ENCODE measurements around the gene ZNF511.
A peak's percentile ranks its signal among the peaks of the same experiment; 100 is the strongest.
"Not testable (repeated sequence)": the region's sequence is repeated elsewhere in the genome, so short reads cannot be mapped to it uniquely, and the experiment has no call there.

ZNF511 gene

DNA sequence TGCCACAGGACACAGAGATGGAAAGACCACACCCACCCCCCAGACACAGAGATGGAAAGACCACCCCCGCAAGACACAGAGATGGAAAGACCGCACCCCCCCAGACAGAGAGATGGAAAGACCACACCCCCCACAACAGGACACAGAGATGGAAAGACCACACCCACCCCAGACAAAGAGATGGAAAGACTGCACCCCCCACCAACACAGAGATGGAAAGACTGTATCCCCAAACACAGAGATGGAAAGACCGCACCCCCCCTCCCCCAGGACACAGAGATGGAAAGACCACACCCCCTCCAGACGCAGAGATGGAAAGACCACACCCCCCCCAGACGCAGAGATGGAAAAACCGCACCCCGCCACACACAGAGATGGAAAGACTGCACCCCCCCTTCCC, 8.0 kb downstream of the ZNF511 start:
- no peak for DNase-seq

DNA sequence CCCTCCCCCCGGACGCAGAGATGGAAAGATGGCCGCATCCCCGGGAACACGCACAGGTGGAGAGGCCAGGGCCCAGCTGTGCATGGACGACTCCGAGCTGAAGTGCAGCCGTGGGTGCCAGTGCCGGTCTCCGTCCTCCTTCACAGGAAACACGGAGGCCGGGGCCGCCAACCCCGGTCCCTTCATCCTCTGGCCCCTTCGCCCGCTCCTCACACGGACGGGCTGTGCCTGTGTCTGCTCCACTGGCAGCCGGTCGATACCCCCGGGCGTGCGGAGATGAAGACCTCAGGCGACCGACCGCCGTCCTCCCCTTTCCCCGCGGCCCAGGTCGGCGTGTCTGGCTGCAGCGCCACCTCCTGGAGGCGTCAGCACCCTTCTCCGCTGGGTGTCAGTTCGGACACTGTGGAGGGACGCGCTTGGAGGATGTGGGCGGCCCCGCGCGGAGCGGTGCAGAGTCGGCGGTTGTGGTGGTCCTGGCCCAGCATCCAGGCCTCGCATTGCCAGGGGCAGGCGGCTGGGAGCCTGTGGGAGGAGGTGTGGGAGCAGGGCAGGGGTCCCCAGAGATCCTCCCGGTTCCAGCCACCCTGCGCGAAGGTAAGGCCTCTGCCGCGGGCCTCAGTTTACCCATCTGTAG, 9.9 kb downstream of the ZNF511 start:
- peak; percentile 68 to 74 for DNase-seq

DNA sequence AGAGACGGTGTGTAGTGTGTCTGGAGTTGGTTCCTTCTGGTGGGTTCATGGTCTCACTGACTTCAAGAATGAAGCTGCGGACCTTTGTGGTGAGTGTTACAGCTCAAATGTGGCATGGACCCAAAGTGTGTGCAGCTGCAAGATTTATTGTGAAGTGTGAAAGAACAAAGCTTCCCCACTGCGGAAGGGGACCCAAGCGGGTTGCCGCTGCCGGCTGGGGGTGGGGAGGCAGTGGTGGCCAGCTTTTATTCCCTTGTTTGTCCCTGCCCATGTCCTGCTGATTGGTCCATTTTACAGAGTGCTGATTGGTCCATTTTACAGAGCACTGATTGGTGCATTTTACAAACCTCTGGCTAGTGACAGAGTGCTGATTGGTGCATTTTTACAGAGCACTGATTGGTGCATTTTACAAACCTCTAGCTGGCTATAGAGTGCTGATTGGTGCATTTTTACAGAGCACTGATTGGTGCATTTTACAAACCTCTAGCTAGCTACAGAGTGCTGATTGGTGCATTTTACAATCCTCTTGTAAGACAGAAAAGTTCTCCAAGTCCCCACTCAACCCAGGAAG, 12.2 kb downstream of the ZNF511 start:
- not testable (repeated sequence) for DNase-seq

DNA sequence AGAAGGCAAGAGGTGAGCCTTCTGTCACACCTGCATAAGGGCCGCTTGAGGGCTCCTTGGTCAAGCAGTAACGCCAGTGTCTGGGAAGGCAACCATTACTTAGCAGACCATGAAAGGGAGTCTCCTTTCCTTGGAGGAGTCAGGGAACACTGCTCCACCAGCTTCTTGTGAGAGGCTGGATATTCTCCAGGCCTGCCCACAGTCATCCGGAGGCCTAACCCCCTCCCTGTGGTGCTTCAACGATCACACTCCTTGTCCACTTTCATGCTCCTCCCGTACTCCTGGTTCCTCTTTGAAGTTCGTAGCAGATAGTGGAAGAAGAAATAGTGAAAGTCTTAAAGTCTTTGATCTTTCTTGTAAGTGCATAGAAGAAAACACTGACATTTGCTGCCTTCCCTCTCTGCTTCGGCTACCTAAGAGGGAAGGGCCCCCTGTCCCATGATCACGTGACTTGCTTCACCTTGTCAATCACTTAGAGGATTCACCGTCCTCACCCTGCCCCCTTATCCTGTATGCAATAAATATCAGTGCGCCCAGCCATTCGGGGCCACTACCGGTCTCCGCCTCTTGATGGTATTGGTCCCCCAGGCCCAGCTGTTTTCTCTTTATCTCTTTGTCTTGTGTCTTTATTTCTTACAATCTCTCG, 13.5 kb downstream of the ZNF511 start:
- not testable (repeated sequence) for DNase-seq

DNA sequence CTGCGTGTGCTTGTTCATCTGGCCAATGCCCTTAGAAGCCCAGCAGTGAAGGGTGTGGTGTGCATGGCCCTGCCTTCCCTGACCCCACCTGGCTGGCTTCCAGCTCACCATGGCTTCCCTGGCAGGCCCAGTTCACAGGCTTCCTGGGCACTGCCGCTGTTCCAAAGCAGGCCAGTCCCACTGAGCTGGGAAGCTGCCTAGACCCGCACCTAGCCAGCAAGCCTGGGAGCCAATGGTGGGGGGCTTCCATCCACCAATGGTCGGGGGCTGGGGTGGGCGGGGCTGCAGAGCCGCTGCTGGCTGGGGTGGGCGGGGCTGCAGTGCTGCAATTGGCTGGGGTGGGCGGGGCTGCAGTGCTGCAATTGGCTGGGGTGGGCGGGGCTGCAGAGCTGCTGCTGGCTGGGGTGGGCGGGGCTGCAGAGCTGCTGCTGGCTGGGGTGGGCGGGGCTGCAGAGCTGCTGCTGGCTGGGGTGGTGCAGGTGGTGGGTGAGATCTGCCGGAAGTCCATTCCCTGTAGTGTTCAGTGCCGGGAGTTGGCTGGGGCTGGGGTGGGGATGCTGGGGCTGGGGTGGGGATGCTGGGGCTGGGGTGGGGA, 15.6 kb downstream of the ZNF511 start:
- DNase-seq, result peak in 1 of 2 experiments; percentile 32

DNA sequence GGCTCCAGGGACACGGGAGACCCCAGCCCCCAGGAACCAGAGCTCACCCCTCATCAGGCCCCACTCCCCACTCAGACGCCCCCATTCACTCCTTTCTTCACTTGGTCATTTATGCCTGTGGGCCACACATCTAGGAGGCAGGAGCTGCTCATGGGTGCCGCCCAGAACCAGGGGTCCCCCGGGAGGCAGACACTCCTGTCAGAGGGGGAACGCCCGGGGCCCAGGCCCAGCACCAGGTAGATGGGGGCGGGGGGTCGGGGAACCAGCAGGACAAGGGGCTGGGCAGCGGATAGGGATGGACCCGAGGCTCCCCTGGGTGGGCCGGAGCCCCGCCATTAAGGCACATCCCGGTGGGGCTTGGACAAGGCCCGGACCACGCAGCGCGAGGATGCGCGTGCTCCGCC, 16.1 kb downstream of the ZNF511 start:
- DNase-seq, result no peak

DNA sequence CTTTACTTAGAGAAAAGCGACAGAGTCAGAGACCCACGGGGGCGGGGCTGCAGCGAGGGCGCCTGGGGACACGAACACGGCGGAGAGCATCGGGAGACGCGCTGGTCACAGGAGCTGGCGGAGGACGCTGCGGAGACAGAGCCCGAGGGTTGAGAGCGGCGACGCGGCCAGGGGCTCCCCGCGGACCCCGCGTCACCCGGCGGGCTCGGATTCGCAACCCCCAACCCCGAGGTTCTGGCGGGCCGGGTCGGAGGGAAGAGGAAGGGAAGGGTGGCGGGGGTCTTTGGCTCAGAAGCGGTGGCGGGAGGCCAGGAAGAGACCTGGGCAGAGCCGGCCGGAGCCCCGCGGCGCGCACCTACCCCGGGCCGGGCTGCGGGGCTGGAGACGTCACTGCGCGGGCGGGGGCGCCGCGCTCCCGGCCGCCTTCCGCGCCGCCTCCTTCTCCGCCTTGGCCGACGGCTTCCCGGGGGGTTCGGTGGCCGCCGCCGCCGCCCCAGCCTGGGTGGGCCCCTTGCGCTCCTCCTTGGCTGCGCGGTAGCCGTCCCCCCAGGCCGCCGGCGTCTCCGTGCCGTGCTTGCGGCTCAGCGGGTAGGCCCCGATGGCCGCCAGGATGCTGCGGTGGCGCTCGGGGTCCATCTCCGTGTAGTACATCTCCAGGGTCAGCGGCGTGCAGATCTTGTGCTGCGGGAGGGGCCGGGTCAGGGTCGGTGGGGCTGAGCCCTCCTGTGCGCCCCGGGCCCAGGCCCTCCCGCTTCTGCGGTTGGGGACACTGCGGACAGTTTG, 16.9 kb downstream of the ZNF511 start:
- DNase-seq, result no peak

DNA sequence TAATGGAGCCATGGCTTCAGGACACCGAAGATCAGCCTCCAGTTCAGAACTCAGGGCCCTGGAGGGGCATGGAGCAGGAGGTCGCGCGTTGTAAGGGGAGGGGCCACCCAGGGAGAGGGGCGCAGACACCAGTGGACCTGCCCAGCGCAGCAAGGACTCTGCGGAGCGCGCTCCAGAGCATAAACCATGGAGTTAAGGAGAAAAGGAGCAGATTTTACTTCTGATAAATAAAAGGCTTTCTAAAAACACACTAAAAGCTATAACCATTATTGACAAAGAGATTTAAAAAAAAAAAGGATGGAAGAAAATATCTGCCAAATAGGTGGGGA, 17.5 kb downstream of the ZNF511 start:
- no peak for DNase-seq

DNA sequence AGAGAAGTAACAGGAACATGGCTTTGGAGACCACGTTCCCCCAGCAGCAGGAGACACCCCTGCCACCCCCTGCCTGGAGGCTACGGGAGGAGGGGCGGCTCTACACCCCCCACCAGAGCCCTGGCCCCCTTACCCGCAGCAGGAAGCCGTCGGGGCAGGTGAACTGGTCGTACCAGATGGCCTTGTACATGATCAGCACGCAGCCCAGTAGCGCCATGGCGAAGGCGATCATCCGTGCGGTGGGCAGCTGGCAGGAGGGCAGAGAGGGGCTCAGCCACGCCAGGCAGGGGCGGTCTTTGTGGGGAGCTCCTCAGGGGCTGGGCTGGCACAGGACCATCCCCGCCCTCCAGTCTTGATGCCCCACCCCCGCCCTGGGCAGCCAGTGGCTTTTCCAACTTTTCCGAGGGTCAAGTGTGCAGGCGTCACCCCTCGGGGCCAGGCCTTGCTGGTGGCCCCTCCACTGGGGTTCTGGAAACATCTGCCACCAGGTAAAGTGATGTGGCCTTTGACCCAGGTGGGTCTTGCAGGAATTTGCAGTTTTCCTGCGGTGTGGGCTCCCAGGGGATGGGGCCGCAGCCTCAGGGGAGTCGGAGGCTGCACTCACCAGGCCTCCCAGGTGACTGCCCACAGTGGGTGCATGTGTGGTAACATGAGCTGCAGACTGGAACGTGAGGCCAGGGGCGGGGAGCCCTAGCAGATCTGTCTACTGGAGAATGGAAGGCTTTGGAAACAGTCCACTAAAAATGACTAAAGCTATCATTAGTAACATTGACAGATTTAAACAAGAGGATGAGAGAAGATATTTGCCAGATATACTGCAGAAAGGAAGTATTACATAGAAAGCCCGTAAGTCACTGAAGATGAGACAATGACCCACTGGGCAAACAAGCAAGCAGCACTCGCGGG, 18.3 kb downstream of the ZNF511 start:
- DNase-seq, result no peak

DNA sequence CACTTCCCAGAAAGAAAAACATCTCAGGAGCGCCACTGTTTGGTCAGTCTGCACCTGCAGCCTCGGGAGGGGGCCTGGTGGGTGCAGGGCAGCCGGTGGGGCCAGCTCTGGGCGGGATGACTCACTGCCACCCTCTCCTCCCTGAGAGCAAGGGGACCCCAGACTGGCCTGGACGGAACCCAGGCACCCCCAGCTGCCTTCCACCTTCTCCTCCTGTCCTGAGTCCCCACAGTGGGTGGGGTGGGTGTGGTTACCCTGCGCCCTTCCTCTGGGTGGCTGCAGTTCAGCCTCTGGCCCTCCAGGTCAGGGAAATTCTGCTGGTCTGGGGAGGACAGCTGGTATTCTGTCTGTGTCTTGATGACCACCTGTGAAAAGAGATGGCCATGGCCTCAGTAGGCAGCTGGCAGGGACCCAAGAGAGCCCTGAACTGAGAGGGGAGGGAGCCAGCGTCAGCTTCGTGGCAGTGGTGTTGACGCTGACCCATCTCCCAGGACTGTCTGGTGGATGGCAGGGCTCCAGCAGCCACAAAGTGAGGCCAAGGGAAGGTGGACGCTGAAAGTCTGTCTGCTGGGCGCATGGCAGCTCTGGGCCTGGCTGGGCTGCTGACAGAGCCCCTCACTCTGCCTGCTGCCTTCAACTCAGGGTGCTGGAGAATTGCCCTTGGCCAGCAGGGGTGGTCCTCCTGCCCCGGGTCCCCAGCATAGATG, 19.1 kb downstream of the ZNF511 start:
- no peak for DNase-seq

DNA sequence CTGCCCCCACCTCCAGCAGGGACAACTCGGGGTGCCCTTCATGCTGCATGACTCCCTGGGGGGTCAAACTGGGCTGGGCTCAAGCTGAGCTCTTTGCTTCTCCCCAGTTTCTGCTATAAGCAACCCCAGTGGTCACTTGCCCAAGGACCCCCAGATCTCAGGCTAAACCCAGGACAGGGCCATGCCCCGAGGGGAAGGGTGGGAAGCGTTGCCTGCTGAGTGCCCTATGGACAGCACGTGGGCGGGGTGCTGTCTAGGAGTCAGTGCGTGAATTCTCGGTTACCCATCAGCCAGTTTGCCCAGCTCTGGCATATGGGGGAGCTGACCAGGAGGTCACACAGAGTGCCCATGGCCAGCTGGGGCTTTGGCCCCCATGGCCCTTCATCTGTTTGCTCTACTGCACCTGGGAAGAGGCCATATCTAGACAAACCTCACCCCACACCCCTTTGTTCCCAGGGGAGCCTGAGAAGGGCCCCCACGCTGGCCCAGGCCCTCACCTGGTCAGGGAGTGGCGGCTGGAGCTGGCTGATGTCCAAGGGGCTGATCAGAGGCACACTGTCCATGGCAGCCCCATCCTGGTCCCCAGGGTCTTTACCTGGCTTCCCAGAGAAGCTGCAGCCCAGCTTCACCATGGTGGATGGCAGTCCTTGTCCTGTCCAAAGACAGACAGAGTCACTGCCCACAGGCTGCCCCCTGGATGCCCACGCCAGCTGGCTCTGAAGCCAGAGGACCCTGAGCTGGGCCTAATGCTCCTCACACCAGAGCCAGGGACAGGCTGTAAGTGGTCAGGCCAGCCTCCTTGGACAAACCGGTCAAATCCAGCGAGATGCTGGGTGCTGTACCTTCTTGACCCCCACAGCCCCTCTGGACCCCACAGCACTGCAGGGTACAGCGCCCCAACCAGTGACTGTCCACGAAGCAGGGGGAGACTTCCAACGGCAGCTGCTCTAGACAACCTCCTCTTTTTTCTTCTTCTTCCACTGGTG, 19.9 kb downstream of the ZNF511 start:
- no peak for DNase-seq

DNA sequence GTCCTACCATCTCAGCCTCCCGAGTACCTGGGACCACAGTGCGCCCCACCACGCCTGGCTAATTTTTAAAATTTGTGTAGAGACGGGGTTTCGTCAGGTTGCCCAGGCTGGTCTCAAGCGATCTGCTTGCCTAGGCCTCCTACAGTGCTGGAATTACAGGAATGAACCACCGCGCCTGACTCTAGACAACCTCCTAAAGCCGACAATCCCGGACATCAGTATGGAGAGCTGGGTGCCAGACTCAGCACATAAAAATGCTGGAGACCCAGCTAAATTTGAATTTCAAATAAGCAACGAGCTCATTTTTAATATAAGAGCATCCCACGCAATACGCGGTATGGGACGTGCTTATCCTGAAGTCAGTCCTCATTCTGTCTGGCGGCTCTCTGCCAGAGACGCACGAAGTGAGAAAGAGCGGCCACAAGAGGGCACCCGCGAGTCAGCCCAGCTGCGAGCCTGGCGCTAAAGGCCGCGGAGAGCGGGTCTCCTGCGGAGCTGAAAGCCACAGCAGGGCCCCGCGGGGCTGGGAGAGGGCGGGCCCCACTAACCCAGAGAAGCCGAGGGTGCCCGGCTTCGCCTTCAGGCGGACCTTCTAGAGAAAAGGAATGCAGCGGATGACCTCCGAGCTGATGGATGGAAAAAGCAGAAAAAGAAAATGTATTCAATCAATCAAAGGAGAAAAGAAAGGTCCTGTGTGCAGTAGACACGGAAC, 20.9 kb downstream of the ZNF511 start:
- DNase-seq, result peak; percentile 90

DNA sequence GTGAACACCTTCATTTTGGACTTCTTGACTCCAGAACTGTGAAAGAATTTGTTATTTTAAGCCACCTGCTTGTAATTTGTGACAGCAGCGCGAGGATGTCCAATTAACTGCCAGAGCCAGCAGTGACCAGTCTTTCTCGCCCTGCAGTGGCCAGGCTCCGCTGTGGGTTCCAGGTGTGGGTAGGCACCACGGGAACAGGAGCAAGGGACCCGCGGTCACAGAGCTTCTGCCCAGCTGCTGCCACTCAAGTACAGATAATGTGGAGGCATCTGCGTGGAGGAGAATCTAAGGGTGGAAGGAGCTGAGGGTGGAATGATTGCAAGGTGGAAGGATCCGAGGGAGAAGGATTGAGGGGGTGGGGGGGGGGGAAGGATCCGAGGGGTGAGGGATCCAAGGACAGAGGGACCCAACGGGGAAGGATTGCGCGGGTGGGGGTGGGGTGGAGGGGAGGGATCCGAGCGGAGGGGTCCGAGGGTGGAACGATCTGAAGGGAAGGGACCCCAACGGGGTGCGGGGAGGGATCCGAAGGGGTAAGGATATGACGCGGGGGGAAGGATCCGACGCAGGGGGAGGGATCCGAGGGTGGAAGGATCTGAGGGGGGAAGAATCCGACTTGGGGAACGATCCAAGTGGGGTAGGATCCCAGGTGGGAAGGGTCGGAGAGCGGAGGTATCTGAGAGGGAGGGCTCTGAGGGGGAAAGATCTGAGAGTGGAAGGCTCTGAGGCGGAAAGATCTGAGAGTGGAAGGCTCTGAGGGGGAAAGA, 24.4 kb downstream of the ZNF511 start:
- no peak for DNase-seq

DNA sequence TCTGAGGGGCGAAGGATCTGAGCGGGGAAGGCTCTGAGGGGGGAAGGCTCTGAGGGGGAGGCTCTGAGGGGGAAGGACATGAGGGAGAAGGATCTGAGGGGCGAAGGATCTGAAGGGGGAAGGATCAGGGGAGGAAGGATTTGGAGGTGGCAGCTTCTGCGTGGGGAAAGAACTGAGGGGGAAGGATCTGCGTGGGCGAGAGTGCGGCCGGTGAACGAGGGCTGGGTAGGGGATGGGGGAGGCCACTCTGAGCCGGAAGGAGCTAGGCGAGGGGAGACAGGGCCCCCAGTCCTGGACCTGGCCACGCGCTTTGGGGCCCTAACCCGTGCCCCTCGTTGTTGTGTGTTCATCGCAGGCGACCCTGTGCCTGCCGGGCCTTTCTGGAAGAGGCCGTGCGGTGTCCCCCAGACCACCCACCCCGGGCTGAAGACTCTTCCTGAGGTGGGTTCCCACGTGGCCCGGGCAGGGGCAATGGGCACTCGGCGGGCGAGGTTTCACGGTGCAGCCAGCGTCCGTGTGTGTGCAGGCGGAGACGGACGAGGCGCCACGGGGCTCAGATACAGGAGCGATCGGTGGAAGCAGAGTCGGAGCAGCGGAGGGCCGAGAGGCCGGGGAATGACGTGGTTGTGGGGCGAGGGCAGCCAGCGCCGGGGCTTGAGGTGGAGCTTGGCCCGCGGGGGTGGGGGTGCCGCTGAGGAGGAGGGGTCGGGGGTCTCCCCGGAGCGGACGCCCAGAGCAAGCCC, 26.0 kb downstream of the ZNF511 start:
- DNase-seq, result no peak

DNA sequence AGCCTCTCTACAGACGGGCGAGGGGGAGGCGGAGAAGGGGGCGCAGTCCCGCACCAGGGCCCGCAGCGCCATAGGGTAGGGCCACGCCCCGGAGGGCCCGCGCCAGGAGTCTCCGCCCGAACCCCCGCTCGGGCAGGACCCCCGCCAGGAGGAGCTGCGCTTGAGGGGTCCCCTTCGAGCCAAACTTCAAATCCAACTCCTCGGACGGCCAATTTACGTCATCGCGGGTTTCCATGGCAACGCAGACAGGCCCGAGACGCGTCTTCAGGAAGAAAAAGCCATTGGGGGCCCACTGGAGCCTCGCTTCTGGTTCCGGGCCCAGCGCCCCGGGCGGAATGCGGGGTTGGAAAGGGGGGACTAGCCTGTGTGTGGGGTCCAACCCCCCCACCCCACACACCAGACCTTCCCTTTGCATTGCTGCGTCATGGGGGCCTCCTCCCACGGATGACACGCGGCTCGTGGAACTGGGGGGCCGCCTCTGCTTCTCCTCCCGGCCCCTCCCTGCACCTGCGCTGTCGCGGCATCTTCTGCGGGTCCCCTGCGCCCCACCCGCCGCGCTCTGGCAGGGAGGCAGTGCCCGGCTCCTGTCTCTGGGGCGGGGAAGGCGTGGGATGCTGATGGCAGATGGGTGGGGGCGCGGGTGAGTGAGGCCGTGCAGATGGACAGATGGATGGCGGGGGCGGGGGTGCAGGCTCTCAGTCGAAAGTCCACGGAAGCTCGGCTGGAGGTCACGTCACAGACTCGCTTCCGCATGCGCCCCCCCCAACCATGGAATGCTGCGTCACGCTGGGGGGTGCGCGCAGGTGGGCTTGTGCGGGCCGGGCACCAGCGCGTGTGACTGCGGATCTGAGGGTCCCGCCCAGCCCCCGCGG, 26.8 kb downstream of the ZNF511 start:
- no peak for DNase-seq

DNA sequence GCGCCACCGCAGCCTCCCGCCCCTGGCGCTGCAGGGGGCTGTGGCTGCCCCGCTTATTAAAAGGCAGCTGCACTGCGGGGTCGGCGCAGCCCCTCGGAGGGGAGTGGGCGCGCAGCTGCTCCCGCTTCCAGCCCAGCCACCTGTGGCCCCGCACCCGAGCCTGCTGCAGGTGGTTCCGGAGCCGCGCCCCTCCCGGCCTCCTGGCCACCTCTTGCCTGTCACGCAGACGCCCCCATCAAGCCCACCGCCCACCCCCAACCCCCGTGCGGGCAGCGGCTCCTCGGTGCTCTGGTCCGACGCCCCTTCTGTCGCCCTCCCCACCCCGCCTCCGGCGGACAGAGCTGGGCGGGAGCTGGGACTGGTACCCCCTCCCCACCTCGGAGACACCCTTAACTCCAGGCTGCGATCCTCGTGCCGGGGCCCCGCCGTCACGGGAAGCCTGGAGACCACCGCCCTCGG, 27.4 kb downstream of the ZNF511 start:
- DNase-seq, result no peak

Measured in Kasumi-1 (cell line).